A673 (cell line): ENCODE measurements around the gene GNRHR.
"Not testable (repeated sequence)": the region's sequence is repeated elsewhere in the genome, so short reads cannot be mapped to it uniquely, and the experiment has no call there.

ENCODE experiments used
- EZH2 ChIP-seq: fragments of 200-600 bp; sonication (generic); IDR thresholded peaks from 2 replicates; pipeline ENCODE4 v1.6.1; 2017; ENCODE audit warnings: borderline replicate concordance, low read depth, mild to moderate bottlenecking, mixed read lengths, antibody characterized with exemption, low read length; ENCODE audit not compliant: poor library complexity, severe bottlenecking
- TF ChIP-seq, protein P1 (sequence below): fragments of 300-800, 200-600 bp; sonication (generic); conservative IDR thresholded peaks from 2 replicates; pipeline ENCODE4 v1.5.1; 2017; ENCODE audit warnings: low read depth, mild to moderate bottlenecking, antibody characterized with exemption, low read length, moderate library complexity, mixed read lengths

DNA sequence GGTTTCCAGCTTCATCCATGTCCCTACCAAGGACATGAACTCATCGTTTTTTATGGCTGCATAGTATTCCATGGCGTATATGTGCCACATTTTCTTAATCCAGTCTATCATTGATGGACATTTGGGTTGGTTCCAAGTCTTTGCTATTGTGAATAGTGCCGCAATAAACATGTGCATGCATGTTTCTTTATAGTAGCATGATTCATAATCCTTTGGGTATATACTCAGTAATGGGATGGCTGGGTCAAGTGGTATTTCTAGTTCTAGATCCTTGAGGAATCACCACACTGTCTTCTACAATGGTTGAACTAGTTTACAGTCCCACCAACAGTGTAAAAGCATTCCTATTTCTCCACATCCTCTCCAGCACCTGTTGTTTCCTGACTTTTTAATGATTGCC is 23.7 kb downstream of the GNRHR start:
- TF ChIP-seq, protein P1, sequence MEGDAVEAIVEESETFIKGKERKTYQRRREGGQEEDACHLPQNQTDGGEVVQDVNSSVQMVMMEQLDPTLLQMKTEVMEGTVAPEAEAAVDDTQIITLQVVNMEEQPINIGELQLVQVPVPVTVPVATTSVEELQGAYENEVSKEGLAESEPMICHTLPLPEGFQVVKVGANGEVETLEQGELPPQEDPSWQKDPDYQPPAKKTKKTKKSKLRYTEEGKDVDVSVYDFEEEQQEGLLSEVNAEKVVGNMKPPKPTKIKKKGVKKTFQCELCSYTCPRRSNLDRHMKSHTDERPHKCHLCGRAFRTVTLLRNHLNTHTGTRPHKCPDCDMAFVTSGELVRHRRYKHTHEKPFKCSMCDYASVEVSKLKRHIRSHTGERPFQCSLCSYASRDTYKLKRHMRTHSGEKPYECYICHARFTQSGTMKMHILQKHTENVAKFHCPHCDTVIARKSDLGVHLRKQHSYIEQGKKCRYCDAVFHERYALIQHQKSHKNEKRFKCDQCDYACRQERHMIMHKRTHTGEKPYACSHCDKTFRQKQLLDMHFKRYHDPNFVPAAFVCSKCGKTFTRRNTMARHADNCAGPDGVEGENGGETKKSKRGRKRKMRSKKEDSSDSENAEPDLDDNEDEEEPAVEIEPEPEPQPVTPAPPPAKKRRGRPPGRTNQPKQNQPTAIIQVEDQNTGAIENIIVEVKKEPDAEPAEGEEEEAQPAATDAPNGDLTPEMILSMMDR: not testable (repeated sequence)
- not testable (repeated sequence) for TF ChIP-seq EZH2
